Mucosa of rectum (tissue), 2 donors: ENCODE data around the gene TUBGCP3.

ENCODE experiments used
- H3K27ac ChIP-seq, 2 donors: one replicate each; pipeline ENCODE4 v1.7.0; 2013; ENCODE audit warnings: inconsistent platforms in 2 of 2, low read depth in 2 of 2, low read length in 2 of 2
- H3K27me3 ChIP-seq, 2 donors: one replicate each; pipeline ENCODE4 v1.7.0; 2013; ENCODE audit warnings: low read length in 2 of 2; ENCODE audit not compliant: control insufficient read depth in 2 of 2, insufficient read depth in 2 of 2
- H3K36me3 ChIP-seq, 2 donors: one replicate each; pipeline ENCODE4 v1.7.0; 2013; ENCODE audit warnings: low read length in 2 of 2; ENCODE audit not compliant: control insufficient read depth in 2 of 2, insufficient read depth in 2 of 2
- H3K4me1 ChIP-seq, 2 donors: one replicate each; pipeline ENCODE4 v1.7.0; 2013; ENCODE audit warnings: low read length in 2 of 2, mild to moderate bottlenecking in 1 of 2; ENCODE audit not compliant: control insufficient read depth in 2 of 2, insufficient read depth in 2 of 2
- H3K4me3 ChIP-seq, 2 donors: one replicate each; pipeline ENCODE4 v1.7.0; 2013; ENCODE audit warnings: low read length in 2 of 2
- H3K9ac ChIP-seq, 2 donors: one replicate each; pipeline ENCODE4 v1.7.0; 2013; ENCODE audit warnings: low read length in 2 of 2, low read depth in 1 of 2, mild to moderate bottlenecking in 1 of 2
- H3K9me3 ChIP-seq, 2 donors: one replicate each; pipeline ENCODE4 v1.7.0; 2013; ENCODE audit warnings: low read length in 2 of 2; ENCODE audit not compliant: control insufficient read depth in 2 of 2
- donor health status: healthy.
- donor health status: Normal muscosa, but diverticular disease.

The TUBGCP3 gene

DNA sequence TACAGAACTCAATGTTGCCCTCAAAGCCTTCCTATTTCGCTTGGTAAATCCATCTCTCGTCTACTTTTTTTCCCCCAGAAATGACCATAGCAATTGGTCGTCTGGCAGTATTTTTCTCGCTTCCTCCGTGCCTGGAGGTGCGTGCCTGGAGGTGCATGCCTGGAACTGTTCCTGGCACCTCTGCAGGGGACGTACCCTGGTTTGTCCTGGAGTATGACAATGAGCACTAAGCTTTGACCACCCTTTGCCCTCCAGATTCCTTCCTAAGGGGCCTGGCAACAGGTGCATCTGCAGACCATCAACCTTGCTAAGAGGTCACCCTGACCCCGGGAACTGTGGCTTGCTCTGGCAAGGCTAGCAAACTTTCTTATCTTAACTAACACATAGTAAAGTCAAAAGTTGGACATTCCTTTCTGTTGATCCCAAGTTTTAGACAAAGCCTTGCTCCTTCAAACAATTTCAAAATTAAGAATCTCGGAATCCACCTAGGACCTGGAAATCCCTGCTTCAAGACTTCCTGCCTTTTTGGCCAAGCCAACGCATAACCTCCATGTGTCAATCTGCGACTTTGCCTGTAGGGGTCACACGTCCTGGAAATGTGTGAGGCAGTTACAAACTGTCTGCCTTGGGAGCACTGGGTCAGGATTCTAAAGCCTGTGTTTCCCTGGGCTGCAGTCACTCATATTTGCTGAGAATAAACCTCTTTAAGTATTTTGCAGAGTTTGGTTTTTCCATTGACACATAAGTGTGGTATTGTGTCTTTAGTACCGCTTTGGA is 28.8 kb upstream of the TUBGCP3 start:
- Histone ChIP-seq H3K4me3 (no peak overlapping the region), H3K27me3 (peaks cover 0 to 7% of the 10 kb centered on the region in 2 donors), H3K36me3 (no peaks in the 10 kb centered on the region), H3K9ac (no peak overlapping the region), H3K27ac (no peak overlapping the region), H3K4me1 (no peaks in the 10 kb centered on the region), H3K9me3 (no peaks in the 10 kb centered on the region)

DNA sequence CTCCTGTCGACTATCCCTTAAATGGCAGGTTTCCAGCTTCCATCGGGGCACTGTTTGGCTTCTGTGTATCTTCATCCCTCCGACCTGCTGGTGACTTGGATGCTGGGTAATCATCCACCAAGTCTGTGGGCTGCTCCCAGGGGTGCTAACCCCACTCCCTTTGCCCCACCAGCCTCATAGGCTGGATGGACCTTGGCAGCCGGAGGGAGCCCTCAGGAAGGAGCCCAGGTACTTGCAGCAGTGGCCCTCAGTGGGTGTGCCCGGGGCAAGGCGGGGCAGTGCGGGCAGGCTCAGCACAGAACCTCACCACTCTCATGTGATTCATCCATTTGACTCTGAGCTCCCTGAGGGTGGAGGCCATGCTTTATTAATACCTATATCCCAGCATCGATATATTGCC is 27.4 kb upstream of the TUBGCP3 start:
- no peak overlapping the region for H3K9ac ChIP-seq
- no peak overlapping the region for H3K27ac ChIP-seq
- H3K4me3 ChIP-seq, result no peak overlapping the region
- H3K36me3 ChIP-seq, result no peaks in the 10 kb centered on the region
- H3K4me1 ChIP-seq, result no peaks in the 10 kb centered on the region
- no peaks in the 10 kb centered on the region for H3K9me3 ChIP-seq
- H3K27me3 ChIP-seq, result peaks cover 0 to 6% of the 10 kb centered on the region in 2 donors

DNA sequence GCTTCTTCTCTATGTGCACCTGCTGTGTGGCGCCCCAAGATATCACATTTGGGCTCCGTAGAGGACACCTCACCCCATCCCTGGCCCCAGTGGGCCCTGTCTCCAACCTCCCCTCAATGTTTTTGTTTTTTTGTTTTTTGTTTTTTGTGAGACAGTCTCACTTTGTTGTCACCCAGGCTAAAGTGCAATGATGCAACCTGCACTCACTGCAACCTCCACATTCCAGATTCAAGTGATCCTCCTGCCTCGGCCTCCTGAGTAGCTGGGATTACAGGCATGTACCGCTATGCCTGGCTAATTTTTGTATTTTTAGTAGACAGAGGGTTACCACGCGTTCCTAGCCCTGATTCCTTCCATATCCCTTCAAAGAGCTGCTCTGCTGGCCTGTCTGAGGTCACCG is 26.9 kb upstream of the TUBGCP3 start:
- peaks cover 0 to 3% of the 10 kb centered on the region in 2 donors for H3K27me3 ChIP-seq
- no peak overlapping the region for H3K4me3 ChIP-seq
- no peaks in the 10 kb centered on the region for H3K9me3 ChIP-seq
- no peaks in the 10 kb centered on the region for H3K36me3 ChIP-seq
- no peak overlapping the region for H3K27ac ChIP-seq
- no peaks in the 10 kb centered on the region for H3K4me1 ChIP-seq
- no peak overlapping the region for H3K9ac ChIP-seq

DNA sequence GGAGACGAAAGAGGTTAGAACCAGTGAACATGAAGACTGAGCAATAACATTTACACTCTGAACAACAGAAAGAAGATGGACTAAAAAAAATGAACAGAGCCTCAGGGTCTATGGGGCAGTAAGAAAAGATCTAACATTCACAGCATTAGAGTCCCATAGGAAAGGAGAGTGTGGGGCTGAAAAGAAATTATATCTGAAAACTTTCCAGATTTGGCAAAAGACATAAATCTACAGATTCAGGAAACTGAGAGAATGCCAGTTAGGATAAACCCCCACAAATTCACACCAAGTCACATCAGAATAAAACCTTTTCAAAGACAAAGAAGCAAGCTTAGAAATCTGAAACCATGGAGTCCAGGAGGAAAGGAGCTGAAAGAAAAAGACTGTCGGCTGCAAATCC is 20.3 kb upstream of the TUBGCP3 start:
- H3K27me3 ChIP-seq, result no peaks in the 10 kb centered on the region

DNA sequence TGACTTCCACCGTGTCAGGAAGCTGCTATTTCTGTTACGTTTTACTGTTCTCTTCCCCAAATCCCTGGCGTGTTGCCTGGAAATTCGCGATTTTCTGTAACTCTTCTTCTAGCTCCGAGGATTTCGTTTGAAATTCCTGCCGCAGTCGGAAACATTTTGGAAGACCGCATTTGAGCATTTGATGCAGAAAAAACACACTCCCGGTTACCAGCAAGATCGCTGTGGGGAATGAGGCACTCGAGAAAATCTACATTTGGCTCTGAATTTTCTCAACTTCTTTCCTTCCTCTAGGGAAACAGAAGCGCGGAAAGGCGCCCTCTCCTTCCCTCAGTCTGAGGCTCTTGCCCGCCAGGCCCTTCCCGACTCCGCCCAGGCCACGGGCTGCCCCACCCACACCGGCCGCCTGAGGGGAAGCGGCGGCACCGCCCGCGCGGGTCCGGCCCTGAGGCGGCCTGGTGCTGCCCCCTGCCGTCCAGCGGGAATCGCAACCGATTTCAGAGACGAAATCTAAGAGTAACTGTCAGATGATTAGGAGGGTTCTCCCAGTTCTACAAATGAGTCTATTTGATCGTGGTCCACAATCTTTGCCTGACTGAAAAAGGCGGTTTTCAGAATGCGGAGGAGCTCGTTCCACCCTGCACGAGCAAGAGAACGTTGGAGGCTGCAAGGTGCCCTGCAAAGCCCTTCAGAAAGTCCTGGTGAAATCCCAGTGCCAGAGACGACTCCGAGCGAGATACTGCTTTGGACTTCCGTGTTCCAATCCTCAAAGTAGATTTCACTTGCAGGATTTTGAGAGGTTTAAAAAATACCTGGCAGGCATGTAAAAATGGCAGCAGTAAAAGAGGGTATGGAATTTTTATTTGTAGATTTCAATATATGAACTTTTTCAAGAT is 18.4 kb upstream of the TUBGCP3 start:
- no peaks in the 10 kb centered on the region for H3K9me3 ChIP-seq
- H3K4me1 ChIP-seq, result peaks cover 3 to 6% of the 10 kb centered on the region in 2 donors
- no peaks in the 10 kb centered on the region for H3K27me3 ChIP-seq
- peak overlapping the region; percentile 45 to 57 for H3K27ac ChIP-seq
- H3K36me3 ChIP-seq, result no peaks in the 10 kb centered on the region
- H3K4me3 ChIP-seq, result peak overlapping the region; percentile 67 to 86
- peak overlapping the region; percentile 50 to 63 for H3K9ac ChIP-seq

More for the DNA sequence above, 20.3 kb upstream of the TUBGCP3 start:
- H3K36me3 ChIP-seq, result no peaks in the 10 kb centered on the region
- H3K27ac ChIP-seq, result no peak overlapping the region
- H3K9me3 ChIP-seq, result no peaks in the 10 kb centered on the region
- H3K4me3 ChIP-seq, result no peak overlapping the region
- H3K4me1 ChIP-seq, result peaks cover 3 to 6% of the 10 kb centered on the region in 2 donors
- H3K9ac ChIP-seq, result no peak overlapping the region

DNA sequence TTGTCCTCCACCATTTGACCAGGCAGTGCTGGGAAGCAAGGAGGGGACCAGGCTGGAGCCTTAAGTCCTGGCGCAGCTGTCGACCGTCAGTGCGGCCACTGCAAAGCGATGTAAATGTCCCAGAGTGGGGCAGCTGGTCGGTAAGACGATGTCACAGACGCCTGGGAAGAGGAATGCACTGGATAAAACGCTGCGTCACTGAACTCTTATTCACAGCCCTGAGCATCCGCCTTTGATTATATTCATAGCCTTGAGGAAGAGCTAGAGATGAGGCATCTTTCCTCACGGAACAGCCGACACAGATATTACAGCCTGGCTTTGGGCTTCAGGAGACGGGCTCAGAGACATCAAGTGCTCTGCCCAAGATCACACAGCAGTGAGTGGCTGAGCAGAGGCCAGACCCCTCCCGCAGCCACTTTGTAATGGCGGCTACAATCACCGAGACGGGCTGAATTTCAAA is 17.6 kb upstream of the TUBGCP3 start:
- H3K36me3 ChIP-seq, result no peaks in the 10 kb centered on the region
- H3K4me3 ChIP-seq, result peak overlapping the region in 1 of 2 donors; percentile 86
- no peak overlapping the region for H3K27ac ChIP-seq
- H3K27me3 ChIP-seq, result no peaks in the 10 kb centered on the region
- H3K9me3 ChIP-seq, result no peaks in the 10 kb centered on the region
- peaks cover 3 to 6% of the 10 kb centered on the region in 2 donors for H3K4me1 ChIP-seq
- peak overlapping the region in 1 of 2 donors; percentile 63 for H3K9ac ChIP-seq

DNA sequence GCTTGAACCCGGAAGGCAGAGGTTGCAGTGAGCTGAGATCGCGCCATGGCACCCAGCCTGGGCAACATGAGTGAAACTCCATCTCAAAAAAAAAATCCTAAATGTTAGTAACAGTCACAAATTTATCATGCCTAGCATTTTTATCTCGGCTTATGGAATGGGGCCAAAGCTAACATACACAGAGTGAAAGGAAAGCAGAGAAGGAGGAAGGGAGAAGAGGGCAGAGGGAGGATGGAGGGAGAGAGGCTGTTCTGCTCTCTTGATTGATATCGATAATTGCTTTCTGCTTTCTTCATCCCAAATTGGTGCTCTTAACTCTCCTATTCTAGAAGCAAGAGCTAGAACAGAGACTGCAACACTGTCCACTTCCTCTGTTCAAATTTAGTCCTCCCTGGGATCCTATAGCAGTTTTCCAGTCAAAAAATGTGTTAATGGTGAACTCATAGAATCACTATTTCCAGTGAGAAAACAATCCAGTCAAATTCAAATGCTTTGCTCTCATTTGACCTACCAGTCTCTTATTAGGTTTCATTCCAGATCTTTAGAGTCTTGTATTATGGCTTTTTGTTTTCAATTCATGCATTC is 15.8 kb upstream of the TUBGCP3 start:
- Histone ChIP-seq H3K27me3 (no peaks in the 10 kb centered on the region), H3K36me3 (no peaks in the 10 kb centered on the region), H3K27ac (no peak overlapping the region), H3K9me3 (no peaks in the 10 kb centered on the region), H3K4me1 (peaks cover 3 to 6% of the 10 kb centered on the region in 2 donors), H3K4me3 (no peak overlapping the region), H3K9ac (no peak overlapping the region)

DNA sequence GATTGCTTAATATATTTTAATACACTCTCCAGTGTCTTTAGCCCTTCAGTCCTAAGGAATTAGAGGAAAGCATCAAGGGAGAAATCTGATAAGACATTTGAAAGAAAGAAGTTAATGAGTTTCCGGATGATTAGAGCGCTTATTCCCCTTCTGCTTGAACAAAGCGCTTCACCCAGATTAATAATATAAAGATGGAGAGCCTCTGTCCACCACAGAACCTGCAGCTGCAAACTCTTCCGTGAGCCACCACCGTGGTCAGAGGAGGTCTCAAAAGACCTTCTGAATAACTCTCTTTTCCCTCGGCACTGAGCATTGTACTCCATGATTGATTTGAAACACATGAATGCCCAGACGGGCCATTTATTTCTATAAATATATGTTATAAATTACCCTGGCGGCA is 14.2 kb upstream of the TUBGCP3 start:
- H3K9me3 ChIP-seq, result no peaks in the 10 kb centered on the region
- H3K36me3 ChIP-seq, result no peaks in the 10 kb centered on the region
- H3K9ac ChIP-seq, result no peak overlapping the region
- no peak overlapping the region for H3K27ac ChIP-seq
- no peak overlapping the region for H3K4me3 ChIP-seq
- H3K27me3 ChIP-seq, result no peaks in the 10 kb centered on the region
- peaks cover 3 to 6% of the 10 kb centered on the region in 2 donors for H3K4me1 ChIP-seq

DNA sequence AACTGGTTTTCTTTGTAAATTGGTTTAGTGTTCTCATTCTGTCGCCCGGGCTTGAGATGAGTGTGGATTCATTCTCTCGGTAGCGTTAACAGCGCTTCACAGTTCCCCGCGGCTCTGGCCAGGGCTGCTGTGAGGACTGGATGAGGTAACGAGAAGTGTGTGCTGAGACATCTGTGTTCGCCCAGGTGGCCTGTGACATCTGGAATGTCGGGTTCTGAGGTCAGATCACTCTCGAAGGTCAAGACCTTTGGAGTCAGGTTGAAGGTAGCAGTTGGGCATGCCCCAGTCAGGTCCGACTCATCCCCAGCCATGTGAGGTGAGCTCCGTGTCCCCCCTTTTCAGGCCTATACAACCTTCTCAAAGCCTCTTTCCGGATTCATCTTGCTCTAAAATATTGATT is 13.4 kb upstream of the TUBGCP3 start:
- no peak overlapping the region for H3K4me3 ChIP-seq
- no peaks in the 10 kb centered on the region for H3K9me3 ChIP-seq
- H3K9ac ChIP-seq, result no peak overlapping the region
- peaks cover 3% of the 10 kb centered on the region in 2 donors for H3K4me1 ChIP-seq
- no peak overlapping the region for H3K27ac ChIP-seq
- H3K36me3 ChIP-seq, result no peaks in the 10 kb centered on the region
- no peaks in the 10 kb centered on the region for H3K27me3 ChIP-seq

DNA sequence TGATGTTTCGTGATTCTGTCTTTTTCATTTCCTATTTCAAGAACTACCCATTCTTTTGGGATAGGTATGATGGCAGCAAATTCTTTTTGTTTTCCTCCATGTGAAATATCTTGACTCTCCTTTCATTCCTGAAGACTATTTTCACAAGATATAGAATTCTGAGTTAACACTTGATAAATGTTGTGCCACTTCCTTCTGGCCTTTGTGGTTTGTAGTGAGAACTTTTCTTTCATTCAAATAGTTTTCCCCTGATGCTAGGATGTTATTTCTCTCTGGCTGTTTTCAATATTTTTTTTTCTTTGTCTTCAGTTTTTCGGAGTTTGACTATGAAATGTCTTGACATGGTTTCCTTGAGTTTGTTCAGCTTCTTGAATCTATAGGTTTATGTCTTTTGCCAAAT is 8.3 kb upstream of the TUBGCP3 start:
- H3K9ac ChIP-seq, result no peak overlapping the region
- H3K4me1 ChIP-seq, result no peaks in the 10 kb centered on the region
- H3K27me3 ChIP-seq, result no peaks in the 10 kb centered on the region
- no peak overlapping the region for H3K4me3 ChIP-seq
- no peaks in the 10 kb centered on the region for H3K9me3 ChIP-seq
- H3K27ac ChIP-seq, result no peak overlapping the region
- no peaks in the 10 kb centered on the region for H3K36me3 ChIP-seq
